Skeletal muscle satellite cell (primary cell): ENCODE results near the gene CMIP.

Experiments
- H3K27me3 ChIP-seq: 2 replicates; pipeline ENCODE4 v1.7.0; 2013; ENCODE audit warnings: low read length; ENCODE audit not compliant: control insufficient read depth, insufficient read depth
- H3K36me3 ChIP-seq: 2 replicates; pipeline ENCODE4 v1.7.0; 2013; ENCODE audit warnings: mild to moderate bottlenecking, control low read depth, low read length; ENCODE audit not compliant: insufficient read depth
- H3K4me1 ChIP-seq: 2 replicates; pipeline ENCODE4 v1.7.0; 2013; ENCODE audit warnings: low read length; ENCODE audit not compliant: control insufficient read depth, insufficient read depth
- H3K4me2 ChIP-seq: 2 replicates; pipeline ENCODE4 v1.7.0; 2013; ENCODE audit warnings: mild to moderate bottlenecking, low read length
- H3K4me3 ChIP-seq: 2 replicates; pipeline ENCODE4 v1.7.0; 2013; ENCODE audit warnings: low read length
- H3K9ac ChIP-seq: 2 replicates; pipeline ENCODE4 v1.7.0; 2013; ENCODE audit warnings: mild to moderate bottlenecking, low read depth, low read length, moderate library complexity
- H3K9me3 ChIP-seq: replicated peaks from 2 replicates; pipeline ENCODE4 v1.7.0; 2013; ENCODE audit warnings: mild to moderate bottlenecking, control low read depth, low read length

CMIP gene

GRCh38 chr16:81657781-81658180 is 213.2 kb downstream of the CMIP start:
- H3K27me3 ChIP-seq: no peaks in the 10 kb centered on the region
- no peaks in the 10 kb centered on the region for H3K4me1 ChIP-seq
- H3K9ac ChIP-seq: no peak overlapping the region
- H3K9me3 ChIP-seq: no peaks in the 10 kb centered on the region
- H3K4me2 ChIP-seq: no peak overlapping the region
- peaks cover 17% of the 10 kb centered on the region for H3K36me3 ChIP-seq
- H3K4me3 ChIP-seq: no peak overlapping the region

GRCh38 chr16:81658373-81658772 is 213.8 kb downstream of the CMIP start:
- no peaks in the 10 kb centered on the region for H3K9me3 ChIP-seq
- H3K4me2 ChIP-seq: no peak overlapping the region
- no peak overlapping the region for H3K4me3 ChIP-seq
- no peaks in the 10 kb centered on the region for H3K4me1 ChIP-seq
- H3K9ac ChIP-seq: no peak overlapping the region
- no peaks in the 10 kb centered on the region for H3K27me3 ChIP-seq
- H3K36me3 ChIP-seq: peaks cover 12% of the 10 kb centered on the region

GRCh38 chr16:81659249-81659648 is 214.6 kb downstream of the CMIP start:
- Histone ChIP-seq H3K9me3 (no peaks in the 10 kb centered on the region), H3K27me3 (no peaks in the 10 kb centered on the region), H3K4me2 (no peak overlapping the region), H3K4me1 (no peaks in the 10 kb centered on the region), H3K4me3 (no peak overlapping the region), H3K36me3 (peaks cover 11% of the 10 kb centered on the region), H3K9ac (no peak overlapping the region)

GRCh38 chr16:81661082-81661481 is 216.5 kb downstream of the CMIP start:
- Histone ChIP-seq H3K4me1 (no peaks in the 10 kb centered on the region), H3K9ac (no peak overlapping the region), H3K9me3 (no peaks in the 10 kb centered on the region), H3K36me3 (peaks cover 11% of the 10 kb centered on the region), H3K4me2 (no peak overlapping the region), H3K4me3 (no peak overlapping the region), H3K27me3 (no peaks in the 10 kb centered on the region)

GRCh38 chr16:81664153-81664552 is 219.5 kb downstream of the CMIP start:
- H3K9me3 ChIP-seq: no peaks in the 10 kb centered on the region
- H3K36me3 ChIP-seq: peaks cover 4% of the 10 kb centered on the region
- H3K27me3 ChIP-seq: no peaks in the 10 kb centered on the region
- no peak overlapping the region for H3K4me2 ChIP-seq
- H3K4me3 ChIP-seq: no peak overlapping the region
- H3K9ac ChIP-seq: no peak overlapping the region
- H3K4me1 ChIP-seq: no peaks in the 10 kb centered on the region

GRCh38 chr16:81665588-81665987 is 221.0 kb downstream of the CMIP start:
- H3K4me1 ChIP-seq: no peaks in the 10 kb centered on the region

GRCh38 chr16:81666113-81666512 is 221.5 kb downstream of the CMIP start:
- no peaks in the 10 kb centered on the region for H3K27me3 ChIP-seq
- no peak overlapping the region for H3K9ac ChIP-seq
- no peaks in the 10 kb centered on the region for H3K9me3 ChIP-seq
- H3K4me2 ChIP-seq: no peak overlapping the region
- H3K4me1 ChIP-seq: no peaks in the 10 kb centered on the region
- no peak overlapping the region for H3K4me3 ChIP-seq
- peaks cover under 1% of the 10 kb centered on the region for H3K36me3 ChIP-seq

More at GRCh38 chr16:81665588-81665987, 221.0 kb downstream of the CMIP start:
- H3K4me3 ChIP-seq: no peak overlapping the region
- no peak overlapping the region for H3K4me2 ChIP-seq
- H3K9me3 ChIP-seq: no peaks in the 10 kb centered on the region
- H3K27me3 ChIP-seq: no peaks in the 10 kb centered on the region
- peaks cover 4% of the 10 kb centered on the region for H3K36me3 ChIP-seq
- no peak overlapping the region for H3K9ac ChIP-seq

- Histone ChIP-seq H3K4me2 (no peak overlapping the region), H3K36me3 (peaks cover 5% of the 10 kb centered on the region), H3K9ac (no peak overlapping the region), H3K9me3 (no peaks in the 10 kb centered on the region), H3K4me1 (no peaks in the 10 kb centered on the region), H3K27me3 (no peaks in the 10 kb centered on the region), H3K4me3 (no peak overlapping the region)
Observed at GRCh38 chr16:81668243-81669097, 223.9 kb downstream of the CMIP start.

- H3K4me3 ChIP-seq: no peak overlapping the region
- H3K36me3 ChIP-seq: peaks cover 5% of the 10 kb centered on the region
- H3K4me2 ChIP-seq: no peak overlapping the region
- H3K9ac ChIP-seq: no peak overlapping the region
- H3K4me1 ChIP-seq: no peaks in the 10 kb centered on the region
- no peaks in the 10 kb centered on the region for H3K27me3 ChIP-seq
- no peaks in the 10 kb centered on the region for H3K9me3 ChIP-seq
Observed at GRCh38 chr16:81669473-81670350, 225.1 kb downstream of the CMIP start.

GRCh38 chr16:81671738-81672597 is 227.4 kb downstream of the CMIP start:
- Histone ChIP-seq H3K27me3 (no peaks in the 10 kb centered on the region), H3K4me2 (no peak overlapping the region), H3K4me3 (no peak overlapping the region), H3K9ac (no peak overlapping the region), H3K36me3 (peaks cover 7% of the 10 kb centered on the region), H3K9me3 (no peaks in the 10 kb centered on the region), H3K4me1 (no peaks in the 10 kb centered on the region)

GRCh38 chr16:81673432-81673831 is 228.8 kb downstream of the CMIP start:
- H3K27me3 ChIP-seq: no peaks in the 10 kb centered on the region
- H3K9ac ChIP-seq: no peak overlapping the region
- H3K9me3 ChIP-seq: no peaks in the 10 kb centered on the region
- H3K4me1 ChIP-seq: no peaks in the 10 kb centered on the region
- H3K4me3 ChIP-seq: no peak overlapping the region
- no peak overlapping the region for H3K4me2 ChIP-seq
- peaks cover 10% of the 10 kb centered on the region for H3K36me3 ChIP-seq
